Measurements from ENCODE around the gene BPIFB3. TPM values are rescaled to one million over a fixed set of nuclear protein-coding genes. Genes with fewer than 3 reads are reported as not detected.
A peak's percentile ranks its signal among the peaks of the same experiment; 100 is the strongest.

BPIFB3 gene
- total and polyA plus RNA-seq, 2 of the 13 experiments (the other 11 are each of a cell fraction or from before 2014, with no cell fraction given): 0.09 TPM; not detected in 1

- TF ChIP-seq ZBTB40 (IDR thresholded peaks at IDR 0.05) (no peak), ZBTB40 (CRISPR knock-in tag; IDR thresholded peaks at IDR 0.05) (no peak), HNRNPH1 (optimal IDR thresholded peaks at IDR 0.05; ENCODE audit: low read depth, low read length) (peak; percentile 94), POLR2AphosphoS5 (IDR thresholded peaks at IDR 0.05; ENCODE audit: low read depth, low read length) (peak; percentile 45; the same call in 1 of the 2 replicates)
Observed at GRCh38 chr20:33015700-33016580, 37.8 kb upstream of the BPIFB3 start (continued).
